Hepatic stellate cell (primary cell): Measurements from ENCODE around the gene TRAPPC10.

Source experiments
- DNase-seq: peaks from one replicate; pipeline ENCODE4 v3.0.0; 2011; ENCODE audit warnings: low spot score

The TRAPPC10 gene

GRCh38 chr21:44011579-44012473 lies at the start of gene TRAPPC10:
TSS of gene TRAPPC10 (plus strand) at chr21:44012309. CDS start at chr21:44012494, 185 bp downstream.
- DNase-seq: peak; percentile 86

GRCh38 chr21:43965911-43966585 lies 46.1 kb upstream of the TRAPPC10 start:
- DNase-seq: no peak

- DNase-seq: no peak
Observed at GRCh38 chr21:43966946-43967512, 45.1 kb upstream of the TRAPPC10 start.

GRCh38 chr21:43967981-43968380 lies 44.1 kb upstream of the TRAPPC10 start:
- no peak for DNase-seq

- DNase-seq: no peak
Observed at GRCh38 chr21:43968410-43969114, 43.5 kb upstream of the TRAPPC10 start.

GRCh38 chr21:43969115-43969444 lies 43.0 kb upstream of the TRAPPC10 start:
- no peak for DNase-seq

- DNase-seq: no peak
Observed at GRCh38 chr21:43970551-43970950, 41.6 kb upstream of the TRAPPC10 start.

- DNase-seq: no peak
Observed at GRCh38 chr21:43971201-43971991, 40.7 kb upstream of the TRAPPC10 start.

- no peak for DNase-seq
Observed at GRCh38 chr21:43971992-43972255, 40.2 kb upstream of the TRAPPC10 start.

GRCh38 chr21:43972850-43973633 lies 39.1 kb upstream of the TRAPPC10 start:
- no peak for DNase-seq

- DNase-seq: no peak
Observed at GRCh38 chr21:43973634-43973955, 38.5 kb upstream of the TRAPPC10 start.

- DNase-seq: no peak
Observed at GRCh38 chr21:43974791-43975468, 37.2 kb upstream of the TRAPPC10 start.

- DNase-seq: peak; percentile 79
Observed at GRCh38 chr21:43975469-43976098, 36.5 kb upstream of the TRAPPC10 start.

GRCh38 chr21:43976661-43977060 lies 35.4 kb upstream of the TRAPPC10 start:
- DNase-seq: no peak

GRCh38 chr21:43978060-43978459 lies 34.0 kb upstream of the TRAPPC10 start:
- DNase-seq: no peak

GRCh38 chr21:43979654-43980053 lies 32.5 kb upstream of the TRAPPC10 start:
- DNase-seq: no peak

GRCh38 chr21:43981151-43981870 lies 30.8 kb upstream of the TRAPPC10 start:
- no peak for DNase-seq

- DNase-seq: no peak
Observed at GRCh38 chr21:43981871-43982210, 30.3 kb upstream of the TRAPPC10 start.

GRCh38 chr21:43982489-43983078 lies 29.5 kb upstream of the TRAPPC10 start:
- DNase-seq: no peak
